ENCODE data around the gene ZNF536.
"Not testable (repeated sequence)": the region's sequence is repeated elsewhere in the genome, so short reads cannot be mapped to it uniquely, and the experiment has no call there.

The ZNF536 gene

GRCh38 chr19:30420881-30421280 is 48.7 kb downstream of the ZNF536 start:
- no peak for DNase-seq

- no peak for DNase-seq
Observed at GRCh38 chr19:30421571-30421970, 49.4 kb downstream of the ZNF536 start.

- no peak for DNase-seq
Observed at GRCh38 chr19:30423481-30423880, 51.3 kb downstream of the ZNF536 start.

- no peak for DNase-seq
Observed at GRCh38 chr19:30425885-30426838, 54.0 kb downstream of the ZNF536 start.

- no peak for DNase-seq
Observed at GRCh38 chr19:30426864-30427263, 54.7 kb downstream of the ZNF536 start.

- DNase-seq = no peak
Observed at GRCh38 chr19:30428092-30428680, 56.0 kb downstream of the ZNF536 start.

- no peak for DNase-seq
Observed at GRCh38 chr19:30428844-30429243, 56.7 kb downstream of the ZNF536 start.

GRCh38 chr19:30430206-30430734 is 58.1 kb downstream of the ZNF536 start:
- DNase-seq = no peak

GRCh38 chr19:30431591-30431990 is 59.4 kb downstream of the ZNF536 start:
- no peak for DNase-seq

- no peak for DNase-seq
Observed at GRCh38 chr19:30434797-30435594, 62.8 kb downstream of the ZNF536 start.

GRCh38 chr19:30437869-30438268 is 65.7 kb downstream of the ZNF536 start:
- DNase-seq = no peak

- no peak for DNase-seq
Observed at GRCh38 chr19:30439310-30439709, 67.1 kb downstream of the ZNF536 start.

GRCh38 chr19:30441011-30441410 is 68.8 kb downstream of the ZNF536 start:
- no peak for DNase-seq

GRCh38 chr19:30442674-30443073 is 70.5 kb downstream of the ZNF536 start:
- no peak for DNase-seq

GRCh38 chr19:30443531-30444252 is 71.5 kb downstream of the ZNF536 start:
- no peak for DNase-seq

GRCh38 chr19:30444253-30444671 is 72.1 kb downstream of the ZNF536 start:
- no peak for DNase-seq

- DNase-seq = no peak
Observed at GRCh38 chr19:30444686-30445232, 72.6 kb downstream of the ZNF536 start.

GRCh38 chr19:30445385-30445784 is 73.2 kb downstream of the ZNF536 start:
- DNase-seq = no peak

- not testable (repeated sequence) for DNase-seq
Observed at GRCh38 chr19:30446120-30446519, 73.9 kb downstream of the ZNF536 start.

- DNase-seq = no peak
Observed at GRCh38 chr19:30446850-30447552, 74.8 kb downstream of the ZNF536 start.

GRCh38 chr19:30447553-30447870 is 75.3 kb downstream of the ZNF536 start:
- no peak for DNase-seq

Data from GF-D8 (cell line).